Heart left ventricle (tissue), 16 donors: Measurements from ENCODE around the gene TAS2R13. TPM values are rescaled to one million over a fixed set of nuclear protein-coding genes. Genes with fewer than 3 reads are reported as not detected.

Experiments used
- ATAC-seq, 4 donors: fragments of 200-7000 bp; cut with Tn5 transposase; one replicate each; pipeline ENCODE4 v1.9.1; 2020 to 2022; ENCODE audit warnings: moderate library complexity in 4 of 4, mild to moderate bottlenecking in 3 of 4, moderate number of reproducible peaks in 1 of 4
- DNase-seq, 5 donors: peaks; one replicate each; pipeline ENCODE4 v3.0.0-alpha.2; 2020
- H3K27ac ChIP-seq, 12 donors: fragments of 200-600 bp; sonication (generic) in 4 of 12; one replicate each; pipeline versions ENCODE4 v1.5.0 to v1.8.0; 2016 to 2022; ENCODE audit warnings: mild to moderate bottlenecking in 2 of 12
- H3K27me3 ChIP-seq, 9 donors: fragments of 200-600 bp; sonication (generic) in 2 of 9; one replicate each; pipeline versions ENCODE4 v1.5.1 to v1.8.0; 2016 to 2022; ENCODE audit warnings: mild to moderate bottlenecking in 3 of 9
- H3K36me3 ChIP-seq, 9 donors: fragments of 200-600 bp; sonication (generic) in 2 of 9; one replicate each; pipeline versions ENCODE4 v1.5.0 to v1.8.0; 2018 to 2022; ENCODE audit warnings: mild to moderate bottlenecking in 2 of 9
- H3K4me1 ChIP-seq, 12 donors: fragments of 200-600 bp; sonication (generic) in 4 of 12; one replicate each; pipeline versions ENCODE4 v1.5.0 to v1.8.0; 2016 to 2022; ENCODE audit warnings: mild to moderate bottlenecking in 3 of 12
- H3K4me3 ChIP-seq, 12 donors: fragments of 200-600 bp; sonication (generic) in 4 of 12; one replicate each; pipeline versions ENCODE4 v1.5.0 to v1.8.0; 2017 to 2022; ENCODE audit warnings: mild to moderate bottlenecking in 9 of 12, moderate library complexity in 4 of 12
- H3K9me3 ChIP-seq, 12 donors: fragments of 200-600 bp; sonication (generic) in 4 of 12; one replicate each; pipeline versions ENCODE4 v1.5.0 to v1.8.0; 2016 to 2022; ENCODE audit warnings: mild to moderate bottlenecking in 1 of 12
- POLR2A ChIP-seq, 2 donors: fragments of 450-650 bp; IDR thresholded peaks; one replicate each; pipeline ENCODE4 v1.6.1; 2017; ENCODE audit warnings: antibody characterized with exemption in 2 of 2, mild to moderate bottlenecking in 2 of 2, moderate library complexity in 2 of 2
- WGBS, 4 donors: extraction: QIAGEN DNeasy Blood & Tissue Kit in 2 of 4; methylation state at CpG; one replicate each; pipeline versions ENCODE4 v1.1.5 to v1.1.7; 2013 to 2018; 5-methylcytosine and 5-hydroxymethylcytosine counted together
- intact Hi-C, 10 donors: fragments of 100-400 bp; cut with DNase I; formaldehyde crosslinking; loops; one replicate each; pipeline versions ENCODE4 v1.11.1 to v1.14.2; 2022
- polyA plus RNA-seq, 2 donors: library from polyadenylated mRNA; stranded (reverse); fragments of 200-250 nt; gene quantifications; one replicate each; pipeline ENCODE4 v1.2.3, GENCODE V29; 2013
- total RNA-seq, 9 donors: library from RNA; depleted of rRNA in 2 of 9; stranded (reverse); fragments of >200 nt in 2 of 9; fragmentation: NEBNext Ultra II Directional in 3 of 9; extraction: Animal tissue kit (Norgen Biotek cat#: 25700) in 3 of 9; gene quantifications; one replicate each; pipeline versions ENCODE4 v1.1.0 to v1.2.4, GENCODE V29; 2016 to 2023
- TF ChIP-seq, protein P1 (sequence below), 12 donors: fragments of 200-600 bp; sonication (generic) in 4 of 12; IDR thresholded peaks; one replicate each; pipeline versions ENCODE4 v1.5.0 to v1.8.0; 2018 to 2022; ENCODE audit warnings: antibody characterized with exemption in 12 of 12, mild to moderate bottlenecking in 5 of 12
- donor health status: ischemic (EF 13 %, LVEDD 7.1; RV severe dilation, severe dysfunction).
- donor health status: healthy with polysubstance abuse.
- donor health status: DM: no; HTN: yes; CAD: no.
- donor health status: DM: no; HTN: no; CAD: no.
- donor health status: ischemic (EF 25% LVEDD 6.9; RV normal size, moderate dysfunction).
- donor health status: ischemic (EF 25% LVEDD 5.7; RV mildly dilated, moderate dysfunction).
- donor health status: healthy.
- donor health status: DM: yes; HTN: yes; CAD: no.
- donor health status: ischemic (EF 35%, LVEDD 5.7; RV mildly dilated, moderate dysfunction).
- donor health status: nonischemic (EF 11% LVEDD 7.7; RV severe dilation, severe dysfunction).
- donor health status: DM: yes; HTN: yes; CAD: no.
- donor health status: PGD.
- donor health status: ischemic (EF 29% LVEDD 5.4; RV normal size, mild dysfunction).
- donor health status: nonischemic (EF 23%, LVEDD 6.1; RV moderate dilation, normal function).

Gene TAS2R13
- total and polyA plus RNA-seq, 11 donors: 0.07 to 1.0 (median 0.44) TPM

DNA sequence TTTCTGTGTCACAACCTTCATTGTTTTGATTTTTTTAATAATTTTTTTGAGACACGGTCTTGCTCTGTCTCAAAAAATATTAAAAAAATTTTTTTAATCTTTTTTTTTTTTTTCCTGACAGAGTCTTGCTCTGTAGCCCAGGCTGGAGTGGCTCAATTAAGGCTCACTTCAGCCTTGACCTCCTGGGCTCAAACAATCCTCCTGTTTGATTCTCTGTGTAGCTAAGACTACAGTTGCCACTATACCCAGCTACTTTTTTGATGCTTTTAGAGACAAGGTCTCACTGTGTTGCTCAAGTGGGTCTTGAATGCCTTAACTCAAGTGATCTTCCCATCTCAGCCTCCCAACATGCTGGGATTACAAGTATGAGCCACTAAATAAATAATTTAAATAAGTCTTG lies 10.4 kb upstream of the TAS2R13 start:
- H3K27me3 ChIP-seq: no peaks in the 10 kb centered on the region
- 85 to 99% (median 95%) methylated on average over 1 of the region's 1 CpG for WGBS, 4 donors
- ATAC-seq (no peak), DNase-seq (no peak)
- no peak overlapping the region for H3K27ac ChIP-seq
- intact Hi-C loops: no loop called here
- no peak overlapping the region for H3K4me3 ChIP-seq
- H3K36me3 ChIP-seq: no peaks in the 10 kb centered on the region
- no peaks in the 10 kb centered on the region for H3K4me1 ChIP-seq
- no peaks in the 10 kb centered on the region for H3K9me3 ChIP-seq
- TF ChIP-seq POLR2A (IDR thresholded peaks at IDR 0.05): no peak
- TF ChIP-seq, protein P1, sequence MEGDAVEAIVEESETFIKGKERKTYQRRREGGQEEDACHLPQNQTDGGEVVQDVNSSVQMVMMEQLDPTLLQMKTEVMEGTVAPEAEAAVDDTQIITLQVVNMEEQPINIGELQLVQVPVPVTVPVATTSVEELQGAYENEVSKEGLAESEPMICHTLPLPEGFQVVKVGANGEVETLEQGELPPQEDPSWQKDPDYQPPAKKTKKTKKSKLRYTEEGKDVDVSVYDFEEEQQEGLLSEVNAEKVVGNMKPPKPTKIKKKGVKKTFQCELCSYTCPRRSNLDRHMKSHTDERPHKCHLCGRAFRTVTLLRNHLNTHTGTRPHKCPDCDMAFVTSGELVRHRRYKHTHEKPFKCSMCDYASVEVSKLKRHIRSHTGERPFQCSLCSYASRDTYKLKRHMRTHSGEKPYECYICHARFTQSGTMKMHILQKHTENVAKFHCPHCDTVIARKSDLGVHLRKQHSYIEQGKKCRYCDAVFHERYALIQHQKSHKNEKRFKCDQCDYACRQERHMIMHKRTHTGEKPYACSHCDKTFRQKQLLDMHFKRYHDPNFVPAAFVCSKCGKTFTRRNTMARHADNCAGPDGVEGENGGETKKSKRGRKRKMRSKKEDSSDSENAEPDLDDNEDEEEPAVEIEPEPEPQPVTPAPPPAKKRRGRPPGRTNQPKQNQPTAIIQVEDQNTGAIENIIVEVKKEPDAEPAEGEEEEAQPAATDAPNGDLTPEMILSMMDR (IDR thresholded peaks at IDR 0.05): no peak

DNA sequence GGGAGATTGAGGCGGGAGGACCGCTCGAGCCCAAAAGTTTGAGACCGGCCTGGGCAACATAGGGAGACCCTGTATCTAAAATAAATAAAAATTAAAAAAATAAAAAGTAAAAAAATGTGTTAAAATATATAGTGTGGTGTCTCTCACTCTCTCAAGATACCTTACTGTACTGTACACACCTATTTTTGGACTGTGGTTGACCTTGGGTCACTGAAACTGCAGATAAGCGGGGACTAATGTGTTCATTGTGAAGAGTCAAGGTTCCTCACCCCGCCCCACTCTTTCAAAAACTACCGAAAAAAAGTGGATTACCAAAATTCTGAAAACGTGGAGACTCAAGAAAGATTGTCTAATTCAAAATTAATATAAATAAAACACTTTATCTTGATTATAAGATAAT lies 1.0 kb upstream of the TAS2R13 start:
- Histone ChIP-seq H3K4me1 (no peaks in the 10 kb centered on the region), H3K36me3 (no peaks in the 10 kb centered on the region), H3K9me3 (peaks cover 0 to 19% (median 2%) of the 10 kb centered on the region in 12 donors), H3K27me3 (no peaks in the 10 kb centered on the region), H3K4me3 (no peak overlapping the region), H3K27ac (no peak overlapping the region)
- no peak for TF ChIP-seq POLR2A (IDR thresholded peaks at IDR 0.05)
- TF ChIP-seq, protein P1 (IDR thresholded peaks at IDR 0.05): no peak
- 74 to 94% (median 81%) methylated on average over 8 of the region's 8 CpGs for WGBS, 4 donors
- peak in 2 of 4 donors; percentile 55 to 57 for ATAC-seq
- no peak for DNase-seq
- intact Hi-C loops: no loop called here

DNA sequence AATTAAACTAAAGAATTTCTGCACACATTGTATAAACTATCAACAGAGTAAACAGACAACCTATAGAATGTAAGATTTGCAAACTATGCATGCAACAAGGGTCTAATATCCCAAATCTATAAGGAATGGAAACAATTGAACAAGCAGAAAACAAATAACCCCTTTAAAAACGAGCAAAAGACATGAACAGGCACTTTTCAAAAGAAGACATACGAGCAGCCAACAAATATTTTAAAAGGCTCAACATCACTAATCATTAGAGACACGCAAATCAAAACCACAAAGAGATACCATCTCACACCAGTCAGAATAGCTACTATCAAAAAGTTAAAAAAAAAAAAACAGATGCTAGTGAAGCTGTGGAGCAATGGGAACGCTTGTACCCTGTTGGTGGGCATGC lies 4.7 kb downstream of the TAS2R13 start:
- WGBS, 4 donors: 84 to 99% (median 97%) methylated on average over 4 of the region's 4 CpGs
- Histone ChIP-seq H3K27me3 (no peaks in the 10 kb centered on the region), H3K4me3 (no peak overlapping the region), H3K27ac (no peak overlapping the region), H3K36me3 (peaks cover 0 to 2% (median 0%) of the 10 kb centered on the region in 9 donors), H3K9me3 (peaks cover 0 to 54% (median 33%) of the 10 kb centered on the region in 12 donors), H3K4me1 (no peaks in the 10 kb centered on the region)
- intact Hi-C loops: no loop called here
- TF ChIP-seq POLR2A (IDR thresholded peaks at IDR 0.05): no peak
- TF ChIP-seq, protein P1 (IDR thresholded peaks at IDR 0.05): no peak
- DNase-seq (no peak), ATAC-seq (no peak)

DNA sequence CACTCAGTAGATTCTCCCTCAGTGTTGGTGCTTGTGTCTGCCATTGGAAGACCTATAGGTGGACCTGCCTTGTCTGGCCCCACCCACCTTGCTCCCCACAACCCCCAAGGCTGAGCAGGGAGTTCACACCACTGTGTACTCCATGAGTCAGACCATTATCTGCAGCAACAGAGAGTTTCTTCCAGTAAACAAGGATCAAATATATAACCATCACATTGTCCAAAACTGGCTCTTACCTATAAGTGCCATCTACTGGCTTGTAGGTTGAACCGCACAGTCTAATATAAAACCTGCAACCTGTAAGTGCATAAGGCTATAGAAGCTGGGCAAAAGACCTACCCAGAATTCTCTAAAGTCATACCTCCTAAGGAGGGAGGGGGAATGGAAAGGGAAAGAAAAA lies 7.9 kb downstream of the TAS2R13 start:
- Histone ChIP-seq H3K4me3 (no peak overlapping the region), H3K36me3 (peaks cover 0 to 2% (median 0%) of the 10 kb centered on the region in 9 donors), H3K9me3 (peaks cover 0 to 48% (median 33%) of the 10 kb centered on the region in 12 donors), H3K27me3 (no peaks in the 10 kb centered on the region), H3K4me1 (no peaks in the 10 kb centered on the region), H3K27ac (no peak overlapping the region)
- 98 to 100% (median 99%) methylated on average over 1 of the region's 1 CpG for WGBS, 4 donors
- ATAC-seq (no peak), DNase-seq (no peak)
- intact Hi-C loops: no loop called here
- TF ChIP-seq, protein P1 (IDR thresholded peaks at IDR 0.05): no peak
- no peak for TF ChIP-seq POLR2A (IDR thresholded peaks at IDR 0.05)
